Measurements from ENCODE around the gene DERA.

The DERA gene

GRCh38 chr12:16086942-16087341 lies 175.8 kb downstream of the DERA start:
- DNase-seq = no peak

Measured in activated CD4-positive, alpha-beta T cell treated with anti-CD3 and anti-CD28 coated beads, Interleukin-2, amount 50 U/mL, for 48 hours (primary cell).